ENCODE data around the gene KLF7.

Gene KLF7

GRCh38 chr2:207054521-207054920, 111.2 kb downstream of the KLF7 start:
- H3K9ac ChIP-seq (ENCODE audit: low read length) = no peak overlapping the region
- no peaks in the 10 kb centered on the region for H3K4me1 ChIP-seq (ENCODE audit: control insufficient read depth, insufficient read depth, low read length)
- no peak overlapping the region for H3K4me3 ChIP-seq (ENCODE audit: low read length)
- no peaks in the 10 kb centered on the region for H3K9me3 ChIP-seq (ENCODE audit: control insufficient read depth, low read length)
- no peaks in the 10 kb centered on the region for H3K36me3 ChIP-seq (ENCODE audit: control insufficient read depth, insufficient read depth, low read length)
- no peaks in the 10 kb centered on the region for H3K27me3 ChIP-seq (ENCODE audit: control insufficient read depth, insufficient read depth, low read length)

GRCh38 chr2:207051385-207051965, 114.3 kb downstream of the KLF7 start:
- H3K9ac ChIP-seq (ENCODE audit: low read length) = no peak overlapping the region
- H3K4me3 ChIP-seq (ENCODE audit: low read length) = no peak overlapping the region
- H3K9me3 ChIP-seq (ENCODE audit: control insufficient read depth, low read length) = no peaks in the 10 kb centered on the region
- H3K27me3 ChIP-seq (ENCODE audit: control insufficient read depth, insufficient read depth, low read length) = no peaks in the 10 kb centered on the region
- H3K4me1 ChIP-seq (ENCODE audit: control insufficient read depth, insufficient read depth, low read length) = no peaks in the 10 kb centered on the region
- H3K36me3 ChIP-seq (ENCODE audit: control insufficient read depth, insufficient read depth, low read length) = no peaks in the 10 kb centered on the region

GRCh38 chr2:207049122-207049521, 116.6 kb downstream of the KLF7 start:
- Histone ChIP-seq H3K9me3 (ENCODE audit: control insufficient read depth, low read length) (no peaks in the 10 kb centered on the region), H3K9ac (ENCODE audit: low read length) (no peak overlapping the region), H3K36me3 (ENCODE audit: control insufficient read depth, insufficient read depth, low read length) (no peaks in the 10 kb centered on the region), H3K4me1 (ENCODE audit: control insufficient read depth, insufficient read depth, low read length) (peaks cover 17% of the 10 kb centered on the region), H3K4me3 (ENCODE audit: low read length) (no peak overlapping the region), H3K27me3 (ENCODE audit: control insufficient read depth, insufficient read depth, low read length) (no peaks in the 10 kb centered on the region)

GRCh38 chr2:207048416-207048815, 117.3 kb downstream of the KLF7 start:
- Histone ChIP-seq H3K36me3 (ENCODE audit: control insufficient read depth, insufficient read depth, low read length) (no peaks in the 10 kb centered on the region), H3K9ac (ENCODE audit: low read length) (no peak overlapping the region), H3K4me1 (ENCODE audit: control insufficient read depth, insufficient read depth, low read length) (peaks cover 17% of the 10 kb centered on the region), H3K9me3 (ENCODE audit: control insufficient read depth, low read length) (no peaks in the 10 kb centered on the region), H3K4me3 (ENCODE audit: low read length) (no peak overlapping the region), H3K27me3 (ENCODE audit: control insufficient read depth, insufficient read depth, low read length) (no peaks in the 10 kb centered on the region)

- H3K36me3 ChIP-seq (ENCODE audit: control insufficient read depth, insufficient read depth, low read length) = no peaks in the 10 kb centered on the region
- H3K9me3 ChIP-seq (ENCODE audit: control insufficient read depth, low read length) = no peaks in the 10 kb centered on the region
- H3K4me3 ChIP-seq (ENCODE audit: low read length) = no peak overlapping the region
- H3K4me1 ChIP-seq (ENCODE audit: control insufficient read depth, insufficient read depth, low read length) = peaks cover 17% of the 10 kb centered on the region
- no peak overlapping the region for H3K9ac ChIP-seq (ENCODE audit: low read length)
- H3K27me3 ChIP-seq (ENCODE audit: control insufficient read depth, insufficient read depth, low read length) = no peaks in the 10 kb centered on the region
These were observed 119.0 kb downstream of the KLF7 start for GRCh38 chr2:207046724-207047123.

GRCh38 chr2:207045531-207045930, 120.2 kb downstream of the KLF7 start:
- Histone ChIP-seq H3K9me3 (ENCODE audit: control insufficient read depth, low read length) (no peaks in the 10 kb centered on the region), H3K36me3 (ENCODE audit: control insufficient read depth, insufficient read depth, low read length) (no peaks in the 10 kb centered on the region), H3K27me3 (ENCODE audit: control insufficient read depth, insufficient read depth, low read length) (no peaks in the 10 kb centered on the region), H3K4me3 (ENCODE audit: low read length) (no peak overlapping the region), H3K9ac (ENCODE audit: low read length) (no peak overlapping the region), H3K4me1 (ENCODE audit: control insufficient read depth, insufficient read depth, low read length) (peaks cover 17% of the 10 kb centered on the region)

- Histone ChIP-seq H3K4me1 (ENCODE audit: control insufficient read depth, insufficient read depth, low read length) (peaks cover 17% of the 10 kb centered on the region), H3K36me3 (ENCODE audit: control insufficient read depth, insufficient read depth, low read length) (no peaks in the 10 kb centered on the region), H3K4me3 (ENCODE audit: low read length) (no peak overlapping the region), H3K9ac (ENCODE audit: low read length) (no peak overlapping the region), H3K27me3 (ENCODE audit: control insufficient read depth, insufficient read depth, low read length) (no peaks in the 10 kb centered on the region), H3K9me3 (ENCODE audit: control insufficient read depth, low read length) (no peaks in the 10 kb centered on the region)
These were observed 121.1 kb downstream of the KLF7 start for GRCh38 chr2:207044379-207045362.

- Histone ChIP-seq H3K9ac (ENCODE audit: low read length) (no peak overlapping the region), H3K36me3 (ENCODE audit: control insufficient read depth, insufficient read depth, low read length) (no peaks in the 10 kb centered on the region), H3K4me3 (ENCODE audit: low read length) (no peak overlapping the region), H3K9me3 (ENCODE audit: control insufficient read depth, low read length) (no peaks in the 10 kb centered on the region), H3K4me1 (ENCODE audit: control insufficient read depth, insufficient read depth, low read length) (peaks cover 17% of the 10 kb centered on the region), H3K27me3 (ENCODE audit: control insufficient read depth, insufficient read depth, low read length) (no peaks in the 10 kb centered on the region)
These were observed 122.9 kb downstream of the KLF7 start for GRCh38 chr2:207042841-207043240.

- H3K27me3 ChIP-seq (ENCODE audit: control insufficient read depth, insufficient read depth, low read length) = no peaks in the 10 kb centered on the region
- no peaks in the 10 kb centered on the region for H3K36me3 ChIP-seq (ENCODE audit: control insufficient read depth, insufficient read depth, low read length)
- no peak overlapping the region for H3K4me3 ChIP-seq (ENCODE audit: low read length)
- H3K4me1 ChIP-seq (ENCODE audit: control insufficient read depth, insufficient read depth, low read length) = peaks cover 17% of the 10 kb centered on the region
- H3K9ac ChIP-seq (ENCODE audit: low read length) = no peak overlapping the region
- H3K9me3 ChIP-seq (ENCODE audit: control insufficient read depth, low read length) = no peaks in the 10 kb centered on the region
These were observed 123.8 kb downstream of the KLF7 start for GRCh38 chr2:207041786-207042554.

- H3K9ac ChIP-seq (ENCODE audit: low read length) = no peak overlapping the region
These were observed 124.5 kb downstream of the KLF7 start for GRCh38 chr2:207041279-207041678.

GRCh38 chr2:207040696-207041095, 125.1 kb downstream of the KLF7 start:
- H3K9ac ChIP-seq (ENCODE audit: low read length) = no peak overlapping the region

More at GRCh38 chr2:207041279-207041678, 124.5 kb downstream of the KLF7 start:
- H3K4me1 ChIP-seq (ENCODE audit: control insufficient read depth, insufficient read depth, low read length) = peaks cover 17% of the 10 kb centered on the region
- no peaks in the 10 kb centered on the region for H3K27me3 ChIP-seq (ENCODE audit: control insufficient read depth, insufficient read depth, low read length)
- H3K4me3 ChIP-seq (ENCODE audit: low read length) = no peak overlapping the region
- no peaks in the 10 kb centered on the region for H3K9me3 ChIP-seq (ENCODE audit: control insufficient read depth, low read length)
- no peaks in the 10 kb centered on the region for H3K36me3 ChIP-seq (ENCODE audit: control insufficient read depth, insufficient read depth, low read length)

GRCh38 chr2:207039225-207039624, 126.5 kb downstream of the KLF7 start:
- no peak overlapping the region for H3K4me3 ChIP-seq (ENCODE audit: low read length)
- no peaks in the 10 kb centered on the region for H3K27me3 ChIP-seq (ENCODE audit: control insufficient read depth, insufficient read depth, low read length)
- no peaks in the 10 kb centered on the region for H3K4me1 ChIP-seq (ENCODE audit: control insufficient read depth, insufficient read depth, low read length)
- no peak overlapping the region for H3K9ac ChIP-seq (ENCODE audit: low read length)
- H3K9me3 ChIP-seq (ENCODE audit: control insufficient read depth, low read length) = no peaks in the 10 kb centered on the region
- H3K36me3 ChIP-seq (ENCODE audit: control insufficient read depth, insufficient read depth, low read length) = no peaks in the 10 kb centered on the region

More at GRCh38 chr2:207040696-207041095, 125.1 kb downstream of the KLF7 start:
- Histone ChIP-seq H3K9me3 (ENCODE audit: control insufficient read depth, low read length) (no peaks in the 10 kb centered on the region), H3K36me3 (ENCODE audit: control insufficient read depth, insufficient read depth, low read length) (no peaks in the 10 kb centered on the region), H3K27me3 (ENCODE audit: control insufficient read depth, insufficient read depth, low read length) (no peaks in the 10 kb centered on the region), H3K4me3 (ENCODE audit: low read length) (no peak overlapping the region), H3K4me1 (ENCODE audit: control insufficient read depth, insufficient read depth, low read length) (peaks cover 14% of the 10 kb centered on the region)
